ENCODE results near the gene WDR53. TPM values are rescaled to one million over a fixed set of nuclear protein-coding genes. Genes with fewer than 3 reads are reported as not detected.
A peak's percentile ranks its signal among the peaks of the same experiment; 100 is the strongest.

WDR53 gene
- polyA plus RNA-seq, 3 donors: 4.1 to 6.7 (median 5.3) TPM

GRCh38 chr3:196554205-196554604, 14.1 kb downstream of the WDR53 start:
- H3K4me1 ChIP-seq (ENCODE audit: control insufficient read depth in 1 of 2, insufficient read depth in 2 of 2, low read length in 2 of 2): peaks cover 17 to 22% of the 10 kb centered on the region in 2 donors
- peak overlapping the region; percentile 72 for H3K4me2 ChIP-seq (replicated peaks; ENCODE audit: extremely low read depth, low read length, poor library complexity, severe bottlenecking)
- no peaks in the 10 kb centered on the region for H3K27me3 ChIP-seq (ENCODE audit: control insufficient read depth in 2 of 2, insufficient read depth in 2 of 2, low read length in 2 of 2)
- H3K4me1 Mint-ChIP-seq: peaks cover 22% of the 10 kb centered on the region
- peak overlapping the region; percentile 16 to 76 for H3K27ac ChIP-seq (ENCODE audit: low read depth in 1 of 2, low read length in 2 of 2)
- H3K9me3 Mint-ChIP-seq: peaks cover 11 to 21% (median 15%) of the 10 kb centered on the region in 7 donors
- peaks cover 11 to 14% of the 10 kb centered on the region in 2 donors for H3K36me3 Mint-ChIP-seq
- 0% methylated on average over 2 of the region's 3 CpGs for WGBS (ENCODE audit: insufficient coverage)
- no peaks in the 10 kb centered on the region for H3K27me3 Mint-ChIP-seq (ENCODE audit: low read depth in 3 of 3)
- peak overlapping the region in 2 of 3 experiments; percentile 27 to 66 for H3K4me3 ChIP-seq (replicated peaks in 1 of 3; ENCODE audit: low read depth in 2 of 3, low read length in 3 of 3)
- peak overlapping the region; percentile 64 to 85 for H3K4me3 Mint-ChIP-seq
- H3K79me2 ChIP-seq (ENCODE audit: insufficient read depth, low read length): no peaks in the 10 kb centered on the region
- TF ChIP-seq CTCF (IDR thresholded peaks at IDR 0.05): no peak
- H3K36me3 ChIP-seq (replicated peaks in 1 of 2; ENCODE audit: control insufficient read depth in 1 of 2, insufficient read depth in 2 of 2, low read length in 2 of 2): peaks cover 0 to 9% of the 10 kb centered on the region in 2 donors
- peak overlapping the region; percentile 48 for H3K9ac ChIP-seq (ENCODE audit: insufficient read depth, low read length, poor library complexity, severe bottlenecking)
- H3K27ac Mint-ChIP-seq: peak overlapping the region; percentile 79 to 93 (median 87)
- intact Hi-C loops (cut with micrococcal nuclease): no loop called here
- peak overlapping the region; percentile 78 for H2AFZ ChIP-seq (ENCODE audit: insufficient read depth, low read depth, low read length, poor library complexity, severe bottlenecking)
- H4K20me1 ChIP-seq (ENCODE audit: insufficient read depth, low read length): no peaks in the 10 kb centered on the region
- H3K9me3 ChIP-seq (replicated peaks in 1 of 2; ENCODE audit: control insufficient read depth in 1 of 2, insufficient read depth in 1 of 2, low read length in 2 of 2): peaks cover 14 to 15% of the 10 kb centered on the region in 2 donors
- peak; percentile 51 to 68 (median 59) for DNase-seq

- H3K4me3 ChIP-seq (replicated peaks in 1 of 3; ENCODE audit: low read depth in 2 of 3, low read length in 3 of 3): peak overlapping the region in 1 of 3 experiments; percentile 66
- no peaks in the 10 kb centered on the region for H3K27me3 ChIP-seq (ENCODE audit: control insufficient read depth in 2 of 2, insufficient read depth in 2 of 2, low read length in 2 of 2)
- Mint-ChIP-seq H3K27me3 (ENCODE audit: low read depth in 3 of 3) (peaks cover 0 to under 1% (median 0%) of the 10 kb centered on the region in 3 donors), H3K4me1 (peaks cover 22% of the 10 kb centered on the region), H3K4me3 (no peak overlapping the region), H3K27ac (peak overlapping the region in 5 of 7 donors; percentile 26 to 92 (median 81)), H3K36me3 (peaks cover 6 to 12% of the 10 kb centered on the region in 2 donors), H3K9me3 (peaks cover 12 to 28% (median 22%) of the 10 kb centered on the region in 7 donors)
- H3K9ac ChIP-seq (ENCODE audit: insufficient read depth, low read length, poor library complexity, severe bottlenecking): no peak overlapping the region
- WGBS (ENCODE audit: insufficient coverage): 97% methylated on average over 7 of the region's 9 CpGs
- no peak overlapping the region for H2AFZ ChIP-seq (ENCODE audit: insufficient read depth, low read depth, low read length, poor library complexity, severe bottlenecking)
- peaks cover 18 to 20% of the 10 kb centered on the region in 2 donors for H3K9me3 ChIP-seq (replicated peaks in 1 of 2; ENCODE audit: control insufficient read depth in 1 of 2, insufficient read depth in 1 of 2, low read length in 2 of 2)
- H3K4me1 ChIP-seq (ENCODE audit: control insufficient read depth in 1 of 2, insufficient read depth in 2 of 2, low read length in 2 of 2): peaks cover 17 to 22% of the 10 kb centered on the region in 2 donors
- peaks cover 0 to 3% of the 10 kb centered on the region in 2 donors for H3K36me3 ChIP-seq (replicated peaks in 1 of 2; ENCODE audit: control insufficient read depth in 1 of 2, insufficient read depth in 2 of 2, low read length in 2 of 2)
- H3K27ac ChIP-seq (ENCODE audit: low read depth in 1 of 2, low read length in 2 of 2): peak overlapping the region in 1 of 2 donors; percentile 76
- no peak overlapping the region for H3K4me2 ChIP-seq (replicated peaks; ENCODE audit: extremely low read depth, low read length, poor library complexity, severe bottlenecking)
- no peaks in the 10 kb centered on the region for H4K20me1 ChIP-seq (ENCODE audit: insufficient read depth, low read length)
- no peaks in the 10 kb centered on the region for H3K79me2 ChIP-seq (ENCODE audit: insufficient read depth, low read length)
- DNase-seq: no peak
- TF ChIP-seq CTCF (IDR thresholded peaks at IDR 0.05): no peak
- intact Hi-C loops (cut with micrococcal nuclease): no loop called here
These were observed 14.8 kb downstream of the WDR53 start for GRCh38 chr3:196553551-196553950.

All from CD14-positive monocyte (primary cell).